DND-41 (cell line): ENCODE data around the gene SDK2.
"Not testable (repeated sequence)": the region's sequence is repeated elsewhere in the genome, so short reads cannot be mapped to it uniquely, and the experiment has no call there.

Experiments
- ATAC-seq: fragments of 200-7000 bp; cut with Tn5 transposase; 3 replicates; pipeline ENCODE4 v1.9.1; 2021; ENCODE audit warnings: low read depth; ENCODE audit not compliant: insufficient read depth
- DNase-seq: peaks from one replicate; pipeline ENCODE4 v3.0.0-alpha.2; 2020
- H2AFZ ChIP-seq: 2 replicates; pipeline ENCODE4 v1.6.0; 2012; ENCODE audit warnings: low read depth, low read length
- H3K27ac ChIP-seq: 2 replicates; pipeline ENCODE4 v1.5.1; 2012; ENCODE audit warnings: low read length, inconsistent platforms
- H3K27me3 ChIP-seq: fragments of 200-600 bp; sonication (generic); 2 replicates; pipeline ENCODE4 v1.6.0; 2012; ENCODE audit warnings: low read length, mild to moderate bottlenecking, inconsistent platforms; ENCODE audit not compliant: insufficient read depth, poor library complexity
- H3K36me3 ChIP-seq: 2 replicates; pipeline ENCODE4 v1.5.1; 2012; ENCODE audit warnings: low read length, inconsistent platforms; ENCODE audit not compliant: insufficient read depth
- H3K4me1 ChIP-seq: 2 replicates; pipeline ENCODE4 v1.5.1; 2012; ENCODE audit warnings: mild to moderate bottlenecking, low read length; ENCODE audit not compliant: insufficient read depth
- H3K4me2 ChIP-seq: 2 replicates; pipeline ENCODE4 v1.6.0; 2012; ENCODE audit warnings: mild to moderate bottlenecking, moderate library complexity, low read length, inconsistent platforms; ENCODE audit not compliant: insufficient read depth
- H3K4me3 ChIP-seq, 2 experiments: fragments of 200-600 bp in 1 of 2; shearing (Covaris generic) in 1 of 2; 2 replicates each; pipeline ENCODE4 v1.5.1; 2012 to 2016; ENCODE audit warnings: inconsistent platforms in 2 of 2, low read length in 2 of 2, mild to moderate bottlenecking in 2 of 2, low read depth in 1 of 2, moderate library complexity in 1 of 2
- H3K79me2 ChIP-seq: 2 replicates; pipeline ENCODE4 v1.6.0; 2012; ENCODE audit warnings: low read length, inconsistent platforms; ENCODE audit not compliant: insufficient read depth
- H3K9ac ChIP-seq: 2 replicates; pipeline ENCODE4 v1.6.0; 2012; ENCODE audit warnings: low read depth, mild to moderate bottlenecking, inconsistent platforms, low read length, moderate library complexity
- H3K9me3 ChIP-seq: 2 replicates; pipeline ENCODE4 v1.5.1; 2012; ENCODE audit warnings: low read length, moderate library complexity, mild to moderate bottlenecking, inconsistent platforms; ENCODE audit not compliant: insufficient read depth, severe bottlenecking
- H4K20me1 ChIP-seq: 2 replicates; pipeline ENCODE4 v1.6.0; 2012; ENCODE audit warnings: low read length; ENCODE audit not compliant: insufficient read depth
- EZH2 ChIP-seq: IDR thresholded peaks from 3 replicates; pipeline ENCODE4 v1.6.1; 2012; ENCODE audit warnings: borderline replicate concordance, low read depth, mild to moderate bottlenecking, moderate library complexity, low read length, inconsistent platforms; ENCODE audit not compliant: severe bottlenecking
- TF ChIP-seq, protein P1 (sequence below): IDR thresholded peaks from 2 replicates; pipeline ENCODE4 v1.5.1; 2012; ENCODE audit warnings: borderline replicate concordance, low read length, moderate library complexity, mild to moderate bottlenecking; ENCODE audit not compliant: poor library complexity, severe bottlenecking; ENCODE audit errors: extremely low read depth

SDK2 gene

DNA sequence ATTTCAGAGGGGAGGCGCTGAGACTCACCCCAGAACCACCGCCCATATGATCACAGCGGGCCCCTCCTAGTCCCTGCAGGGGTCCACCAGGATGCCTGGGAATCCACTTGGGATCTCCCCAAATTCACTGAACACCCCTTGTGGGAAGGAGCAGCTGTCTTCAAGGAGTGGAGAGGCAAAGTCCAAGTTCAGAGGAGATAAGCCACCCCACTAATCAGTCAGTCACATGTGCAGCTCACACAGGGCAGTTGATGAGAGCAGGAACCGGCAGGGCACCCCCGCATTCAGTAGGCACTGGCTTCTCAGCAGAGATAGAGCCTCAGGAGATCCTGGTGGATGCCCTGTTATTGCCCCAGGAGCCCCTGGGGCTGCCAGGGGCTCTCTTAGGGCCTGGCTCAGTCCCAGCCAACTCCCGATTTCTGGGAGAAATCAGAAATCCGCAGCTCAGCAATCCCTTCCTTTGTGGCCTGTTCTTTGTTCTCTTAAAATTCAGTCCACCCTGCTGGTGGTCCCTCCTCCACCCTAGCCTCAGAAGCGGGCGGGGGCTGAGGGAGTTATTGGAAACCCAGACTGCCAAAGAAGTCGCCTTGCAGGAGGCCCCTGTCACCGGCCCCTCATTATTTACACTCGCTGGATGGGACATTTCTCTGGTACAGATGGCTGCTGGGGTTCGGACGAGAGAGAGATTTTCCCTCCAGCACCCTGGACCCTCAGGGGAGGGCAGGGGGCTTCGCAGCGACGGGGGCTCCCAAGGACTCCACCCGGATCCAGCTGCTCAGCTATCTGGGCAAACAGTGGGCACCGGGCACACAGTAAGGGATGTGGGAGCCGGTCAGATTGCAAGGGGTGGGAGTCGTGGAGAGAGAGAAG is 334.3 kb downstream of the SDK2 start:
- H3K9ac ChIP-seq = peak overlapping the region; percentile 73
- peaks cover 18% of the 10 kb centered on the region for H3K4me1 ChIP-seq
- peaks cover 39% of the 10 kb centered on the region for H3K27me3 ChIP-seq
- H3K9me3 ChIP-seq = no peaks in the 10 kb centered on the region
- H3K27ac ChIP-seq = no peak overlapping the region
- no peaks in the 10 kb centered on the region for H4K20me1 ChIP-seq
- TF ChIP-seq, protein P1, sequence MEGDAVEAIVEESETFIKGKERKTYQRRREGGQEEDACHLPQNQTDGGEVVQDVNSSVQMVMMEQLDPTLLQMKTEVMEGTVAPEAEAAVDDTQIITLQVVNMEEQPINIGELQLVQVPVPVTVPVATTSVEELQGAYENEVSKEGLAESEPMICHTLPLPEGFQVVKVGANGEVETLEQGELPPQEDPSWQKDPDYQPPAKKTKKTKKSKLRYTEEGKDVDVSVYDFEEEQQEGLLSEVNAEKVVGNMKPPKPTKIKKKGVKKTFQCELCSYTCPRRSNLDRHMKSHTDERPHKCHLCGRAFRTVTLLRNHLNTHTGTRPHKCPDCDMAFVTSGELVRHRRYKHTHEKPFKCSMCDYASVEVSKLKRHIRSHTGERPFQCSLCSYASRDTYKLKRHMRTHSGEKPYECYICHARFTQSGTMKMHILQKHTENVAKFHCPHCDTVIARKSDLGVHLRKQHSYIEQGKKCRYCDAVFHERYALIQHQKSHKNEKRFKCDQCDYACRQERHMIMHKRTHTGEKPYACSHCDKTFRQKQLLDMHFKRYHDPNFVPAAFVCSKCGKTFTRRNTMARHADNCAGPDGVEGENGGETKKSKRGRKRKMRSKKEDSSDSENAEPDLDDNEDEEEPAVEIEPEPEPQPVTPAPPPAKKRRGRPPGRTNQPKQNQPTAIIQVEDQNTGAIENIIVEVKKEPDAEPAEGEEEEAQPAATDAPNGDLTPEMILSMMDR = no peak
- no peak for TF ChIP-seq EZH2
- ATAC-seq (no peak), DNase-seq (no peak)
- no peaks in the 10 kb centered on the region; the same call in 1 of the 2 replicates for H3K36me3 ChIP-seq
- peak overlapping the region; percentile 42 for H2AFZ ChIP-seq
- H3K4me3 ChIP-seq = peak overlapping the region; percentile 38 to 63; a peak in 3 of 4 replicates
- no peaks in the 10 kb centered on the region for H3K79me2 ChIP-seq
- peak overlapping the region; percentile 87 for H3K4me2 ChIP-seq

DNA sequence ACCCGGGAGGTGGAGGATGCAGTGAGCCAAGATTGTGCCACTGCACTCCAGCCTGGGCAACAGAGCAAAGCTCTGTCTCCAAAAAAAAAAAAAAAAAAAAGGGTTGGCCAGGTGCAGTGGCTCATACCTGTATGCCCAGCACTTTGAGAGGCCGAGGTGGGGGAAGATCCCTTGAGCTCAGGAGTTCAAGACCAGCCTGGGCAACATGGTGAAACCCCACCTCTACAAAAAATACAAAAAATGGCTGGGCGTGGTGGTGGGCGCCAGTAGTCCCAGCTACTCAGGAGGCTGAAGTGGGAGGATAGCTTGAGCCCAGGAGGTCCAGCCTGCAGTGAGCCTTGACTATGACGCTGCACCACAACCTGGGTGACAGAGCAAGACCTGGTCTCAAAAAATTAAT is 335.3 kb downstream of the SDK2 start:
- Histone ChIP-seq H3K4me1 (peaks cover 18% of the 10 kb centered on the region), H3K27me3 (peaks cover 38% of the 10 kb centered on the region)
- DNase-seq, H3K79me2 ChIP-seq, ATAC-seq, H3K27ac ChIP-seq, H3K4me2 ChIP-seq, H3K9ac ChIP-seq, H4K20me1 ChIP-seq, H3K9me3 ChIP-seq, H2AFZ ChIP-seq, H3K4me3 ChIP-seq, H3K36me3 ChIP-seq: not testable (repeated sequence)

DNA sequence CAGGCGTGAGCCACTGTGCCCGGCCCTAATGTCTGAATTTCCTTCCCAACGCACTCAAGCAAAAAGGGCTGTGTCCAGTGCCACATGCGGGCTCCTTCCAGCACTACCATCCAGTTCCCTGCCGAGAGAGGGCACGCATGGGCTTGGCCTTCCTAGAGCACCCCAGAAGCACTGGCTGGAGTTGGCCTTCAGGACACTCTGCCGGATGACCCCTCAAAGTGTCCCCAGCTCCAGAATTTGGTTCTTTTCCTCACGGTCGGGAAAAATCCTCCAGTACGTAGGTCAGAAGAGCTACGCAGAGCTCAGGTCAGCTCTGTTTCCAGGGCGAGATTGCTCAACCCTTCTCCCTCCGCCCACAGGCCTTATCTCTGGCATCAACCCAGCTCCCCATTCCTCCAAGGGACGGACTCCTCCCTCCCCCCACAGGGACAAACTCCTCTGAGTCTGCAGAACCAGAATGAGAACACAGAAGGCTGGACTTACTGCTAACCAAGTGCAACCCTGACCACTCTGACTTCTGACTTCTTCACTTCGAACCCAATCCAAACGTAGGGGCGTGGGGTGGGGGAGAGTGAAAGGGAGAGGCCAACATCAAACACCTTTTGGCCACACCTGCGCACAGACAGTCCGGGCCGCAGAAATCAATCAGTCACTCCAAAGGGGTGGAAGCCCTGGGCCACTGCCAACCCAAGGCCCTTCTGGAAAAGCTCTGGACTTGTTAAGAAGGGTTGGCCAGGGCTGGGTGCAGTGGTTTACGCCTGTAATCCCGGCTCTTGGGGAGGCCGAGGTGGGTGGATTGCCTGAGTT is 336.0 kb downstream of the SDK2 start:
- Histone ChIP-seq H3K9ac (no peak overlapping the region), H3K4me1 (peaks cover 18% of the 10 kb centered on the region), H4K20me1 (no peaks in the 10 kb centered on the region), H3K79me2 (no peaks in the 10 kb centered on the region), H3K27me3 (peaks cover 35% of the 10 kb centered on the region), H3K27ac (no peak overlapping the region), H3K4me3 (no peak overlapping the region), H3K36me3 (no peaks in the 10 kb centered on the region; the same call in 1 of the 2 replicates), H3K4me2 (no peak overlapping the region), H3K9me3 (no peaks in the 10 kb centered on the region), H2AFZ (no peak overlapping the region)
- DNase-seq (no peak), ATAC-seq (no peak)
- TF ChIP-seq EZH2 = no peak
- TF ChIP-seq, protein P1 = no peak

DNA sequence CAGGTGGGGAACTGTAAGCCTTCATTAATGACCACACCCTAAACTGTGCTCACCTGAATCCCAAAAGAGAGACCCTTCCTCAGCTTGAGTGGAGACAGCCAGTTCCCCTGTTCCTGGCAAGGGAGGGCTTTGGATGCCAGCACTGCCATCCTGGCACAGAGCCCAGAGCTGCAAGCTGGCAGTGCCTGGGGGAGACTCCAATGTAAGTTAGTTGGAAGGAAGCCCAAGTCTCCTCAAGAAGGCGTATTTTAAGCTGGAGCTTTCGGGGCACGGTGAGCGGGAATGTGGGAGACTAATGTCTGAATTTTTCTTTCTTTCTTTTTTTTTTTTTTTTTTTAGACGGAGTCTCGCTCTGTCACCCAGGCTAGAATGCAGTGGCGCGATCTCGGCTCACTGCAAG is 337.1 kb downstream of the SDK2 start:
- Histone ChIP-seq H3K36me3 (no peaks in the 10 kb centered on the region; the same call in 1 of the 2 replicates), H3K9ac (no peak overlapping the region), H3K79me2 (no peaks in the 10 kb centered on the region), H3K4me2 (no peak overlapping the region), H3K27me3 (peaks cover 27% of the 10 kb centered on the region), H3K4me3 (no peak overlapping the region), H4K20me1 (no peaks in the 10 kb centered on the region), H3K9me3 (no peaks in the 10 kb centered on the region), H3K27ac (no peak overlapping the region), H3K4me1 (peaks cover 14% of the 10 kb centered on the region), H2AFZ (no peak overlapping the region)
- TF ChIP-seq, protein P1 = no peak
- no peak for TF ChIP-seq EZH2
- ATAC-seq (no peak), DNase-seq (no peak)
